ENCODE measurements around the gene ELMO1.

DNA sequence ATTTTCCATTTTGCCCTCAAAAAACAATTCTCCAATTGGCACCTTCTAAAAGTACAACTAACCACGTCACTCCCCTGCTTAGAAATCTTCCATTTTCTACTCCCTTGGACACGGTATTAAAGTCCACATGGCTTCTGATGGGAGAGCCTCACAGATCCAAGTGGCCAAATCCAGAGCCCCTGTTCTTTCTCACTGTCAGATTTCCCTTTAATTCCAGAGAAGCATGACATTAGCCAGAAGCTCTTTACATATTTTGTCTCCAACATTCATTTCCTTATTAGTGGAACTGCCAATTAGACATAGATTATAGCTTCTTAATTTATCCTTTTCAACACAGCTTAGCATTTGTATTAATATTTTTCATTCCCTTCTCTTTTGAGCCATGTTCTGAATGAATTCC lies 118.7 kb downstream of the ELMO1 start:
- TF ChIP-seq, protein P1, sequence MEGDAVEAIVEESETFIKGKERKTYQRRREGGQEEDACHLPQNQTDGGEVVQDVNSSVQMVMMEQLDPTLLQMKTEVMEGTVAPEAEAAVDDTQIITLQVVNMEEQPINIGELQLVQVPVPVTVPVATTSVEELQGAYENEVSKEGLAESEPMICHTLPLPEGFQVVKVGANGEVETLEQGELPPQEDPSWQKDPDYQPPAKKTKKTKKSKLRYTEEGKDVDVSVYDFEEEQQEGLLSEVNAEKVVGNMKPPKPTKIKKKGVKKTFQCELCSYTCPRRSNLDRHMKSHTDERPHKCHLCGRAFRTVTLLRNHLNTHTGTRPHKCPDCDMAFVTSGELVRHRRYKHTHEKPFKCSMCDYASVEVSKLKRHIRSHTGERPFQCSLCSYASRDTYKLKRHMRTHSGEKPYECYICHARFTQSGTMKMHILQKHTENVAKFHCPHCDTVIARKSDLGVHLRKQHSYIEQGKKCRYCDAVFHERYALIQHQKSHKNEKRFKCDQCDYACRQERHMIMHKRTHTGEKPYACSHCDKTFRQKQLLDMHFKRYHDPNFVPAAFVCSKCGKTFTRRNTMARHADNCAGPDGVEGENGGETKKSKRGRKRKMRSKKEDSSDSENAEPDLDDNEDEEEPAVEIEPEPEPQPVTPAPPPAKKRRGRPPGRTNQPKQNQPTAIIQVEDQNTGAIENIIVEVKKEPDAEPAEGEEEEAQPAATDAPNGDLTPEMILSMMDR (IDR thresholded peaks at IDR 0.05), result no peak
- no peak for TF ChIP-seq POLR2A (IDR thresholded peaks at IDR 0.05)

All from body of pancreas (tissue), 4 donors.